HG03432 (cell line): Measurements from ENCODE around the gene GPATCH8.
"Not testable (repeated sequence)": the region's sequence is repeated elsewhere in the genome, so short reads cannot be mapped to it uniquely, and the experiment has no call there.

Source experiments
- ATAC-seq: cut with Tn5 transposase; IDR thresholded peaks from one replicate; pipeline ENCODE4 v1.9.1; 2021; ENCODE audit warnings: mild to moderate bottlenecking, moderate library complexity; ENCODE audit not compliant: unreplicated experiment

Gene GPATCH8

DNA sequence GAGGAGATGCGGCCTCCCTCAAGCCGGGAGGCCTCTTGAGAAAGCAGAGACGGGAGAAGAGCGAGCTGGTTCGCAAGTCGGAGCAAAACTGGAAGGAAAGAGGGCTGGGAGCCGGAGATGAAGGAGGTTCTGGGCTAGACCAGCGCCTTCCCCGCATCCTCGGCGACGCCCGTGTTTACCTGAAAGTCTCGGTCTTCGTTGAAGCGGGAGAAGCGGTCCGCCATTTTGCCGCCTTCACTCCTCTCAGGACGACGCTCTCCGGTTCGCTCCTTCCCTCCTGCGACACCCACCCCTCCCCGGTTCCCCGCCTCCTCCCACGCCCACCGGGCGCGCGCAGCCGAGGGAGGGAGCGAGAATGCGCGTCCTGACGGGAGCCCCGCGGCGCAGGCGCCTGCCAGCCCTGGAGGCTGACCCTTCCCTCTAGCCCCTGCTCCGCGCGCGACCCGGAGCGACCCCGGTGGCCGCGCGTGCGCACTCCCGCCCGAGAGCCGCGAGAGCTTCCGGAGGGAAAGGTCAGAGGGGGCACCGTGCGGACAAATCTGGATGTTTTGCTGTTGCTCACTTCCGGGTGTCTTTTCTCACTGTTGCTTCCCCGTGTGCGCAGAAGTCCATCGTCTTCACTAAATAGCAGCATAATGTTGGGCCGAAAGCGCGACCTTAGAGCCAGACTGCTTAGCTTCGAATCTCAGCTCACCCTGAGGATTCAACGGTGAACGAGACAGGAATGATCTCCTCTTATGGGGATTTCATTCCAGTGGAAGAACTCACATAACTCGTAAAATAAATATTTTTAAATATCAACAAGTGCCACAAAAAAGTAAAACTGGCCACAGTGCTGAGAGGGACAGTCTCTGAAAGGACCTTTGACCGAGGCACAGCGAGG is at the start of gene GPATCH8:
Gene GPATCH8 (minus strand): TSS at position 260 of the 883 bp plus-strand sequence. CDS start 36 bp downstream, at position 224.
- ATAC-seq: peak; percentile 91

DNA sequence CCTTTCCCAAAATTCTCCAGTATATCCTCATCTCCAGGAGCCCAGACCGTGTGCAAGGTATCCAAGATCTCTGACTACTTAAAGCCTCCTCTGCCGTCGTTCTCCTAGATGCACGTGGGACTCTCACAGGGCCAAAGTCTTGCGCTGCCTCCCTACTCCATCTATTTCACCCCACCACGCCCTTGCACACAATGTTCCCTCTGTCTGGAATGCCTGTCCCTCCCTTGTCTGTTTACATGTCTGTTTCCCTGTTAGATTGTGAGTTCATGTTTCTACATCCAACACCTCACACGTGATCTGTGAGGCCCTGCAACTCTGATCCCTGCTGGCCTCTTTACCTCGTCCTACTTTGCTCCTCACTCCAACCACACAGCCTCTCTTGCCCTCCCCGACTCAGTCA is 49.2 kb upstream of the GPATCH8 start:
- no peak for ATAC-seq

DNA sequence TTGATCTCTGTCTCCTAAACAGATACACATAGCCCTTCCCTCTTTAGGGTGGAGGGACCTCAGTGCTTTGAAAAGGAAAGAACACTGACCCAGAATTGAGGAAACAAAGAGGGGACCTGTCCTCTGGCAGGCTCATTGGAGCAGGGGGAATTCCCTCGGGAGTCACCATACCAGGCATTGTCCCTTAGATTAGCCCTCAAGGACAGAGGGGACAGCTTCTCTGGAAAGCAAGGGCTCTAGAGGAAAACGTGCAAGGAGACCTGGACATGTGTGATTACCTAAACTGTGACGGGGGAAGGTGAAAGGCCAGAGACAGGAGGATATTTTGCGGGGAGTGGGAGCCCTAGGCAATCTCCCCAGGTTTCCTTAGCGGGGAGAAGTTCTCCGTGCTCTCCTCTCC is 46.5 kb upstream of the GPATCH8 start:
- no peak for ATAC-seq

DNA sequence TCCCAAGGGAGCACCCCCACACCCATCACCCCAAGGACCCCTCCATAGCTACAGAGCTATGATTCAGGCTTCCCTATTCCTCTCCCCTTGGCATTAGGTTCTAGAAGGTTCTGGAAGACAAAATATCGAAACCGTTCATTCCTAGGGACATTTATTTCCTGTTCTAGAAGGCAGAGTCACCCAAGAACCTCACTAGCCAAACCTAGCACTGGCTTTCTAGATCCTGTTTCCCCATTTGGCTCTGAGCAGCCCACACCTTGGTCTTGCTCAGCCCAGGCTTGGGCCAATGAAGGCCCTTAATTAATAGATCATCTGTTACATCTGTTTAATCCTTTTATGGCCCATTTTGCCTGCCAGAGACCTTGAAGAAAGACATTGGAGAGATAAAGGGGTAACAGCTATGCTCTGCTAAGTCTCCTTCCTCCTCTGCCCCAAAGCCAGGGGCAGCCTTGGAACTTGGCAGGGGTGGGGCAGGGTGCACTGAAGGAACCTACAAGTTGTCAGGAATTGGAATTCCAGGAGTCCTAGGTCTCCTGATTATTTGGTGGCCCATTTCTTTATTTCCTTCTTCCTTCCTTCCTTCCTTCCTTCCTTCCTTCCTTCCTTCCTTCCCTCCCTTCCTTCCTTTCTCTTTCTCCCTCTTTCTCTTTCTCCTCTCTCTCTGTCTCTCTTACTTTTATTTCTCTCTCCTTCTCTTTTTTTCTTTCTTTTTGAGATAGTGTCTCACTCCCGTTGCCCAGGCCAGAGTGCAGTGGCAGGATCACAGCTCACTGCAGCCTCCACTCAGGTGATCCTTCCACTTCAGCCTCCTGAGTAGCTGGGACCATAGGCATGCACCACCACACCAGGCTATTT is 45.4 kb upstream of the GPATCH8 start:
- no peak for ATAC-seq

DNA sequence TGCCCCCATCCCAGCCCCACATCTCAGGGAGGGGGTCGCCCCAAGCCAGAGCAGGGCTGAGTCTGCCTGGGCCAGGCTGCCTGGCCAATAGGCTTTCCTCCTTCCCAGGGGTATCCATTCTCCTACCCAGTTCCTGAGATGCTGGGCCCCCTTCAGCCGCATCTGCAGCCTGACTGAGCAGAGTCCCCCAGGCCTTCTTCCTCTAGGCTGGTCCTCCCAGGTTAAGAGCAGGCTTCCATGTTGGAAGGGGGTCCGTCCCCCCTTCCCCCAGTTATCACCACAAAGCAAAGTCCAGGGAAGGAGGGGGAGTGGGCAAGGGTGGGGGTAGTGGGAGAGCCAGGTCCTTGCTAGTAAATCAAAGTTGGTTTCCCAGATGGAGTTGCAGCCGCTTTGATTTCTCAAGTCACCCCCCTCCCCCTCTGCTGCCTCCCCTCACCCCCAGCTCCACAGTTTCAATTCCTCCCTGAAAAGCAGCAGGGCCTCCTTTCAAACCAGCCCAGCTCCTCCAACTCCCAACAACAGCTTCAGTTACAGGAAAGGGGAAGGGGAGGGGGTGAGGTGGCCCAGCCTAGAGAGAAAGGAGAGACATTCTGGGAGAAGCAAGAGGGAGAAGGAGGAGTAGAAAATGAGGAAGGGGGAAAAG is 44.5 kb upstream of the GPATCH8 start:
- no peak for ATAC-seq

DNA sequence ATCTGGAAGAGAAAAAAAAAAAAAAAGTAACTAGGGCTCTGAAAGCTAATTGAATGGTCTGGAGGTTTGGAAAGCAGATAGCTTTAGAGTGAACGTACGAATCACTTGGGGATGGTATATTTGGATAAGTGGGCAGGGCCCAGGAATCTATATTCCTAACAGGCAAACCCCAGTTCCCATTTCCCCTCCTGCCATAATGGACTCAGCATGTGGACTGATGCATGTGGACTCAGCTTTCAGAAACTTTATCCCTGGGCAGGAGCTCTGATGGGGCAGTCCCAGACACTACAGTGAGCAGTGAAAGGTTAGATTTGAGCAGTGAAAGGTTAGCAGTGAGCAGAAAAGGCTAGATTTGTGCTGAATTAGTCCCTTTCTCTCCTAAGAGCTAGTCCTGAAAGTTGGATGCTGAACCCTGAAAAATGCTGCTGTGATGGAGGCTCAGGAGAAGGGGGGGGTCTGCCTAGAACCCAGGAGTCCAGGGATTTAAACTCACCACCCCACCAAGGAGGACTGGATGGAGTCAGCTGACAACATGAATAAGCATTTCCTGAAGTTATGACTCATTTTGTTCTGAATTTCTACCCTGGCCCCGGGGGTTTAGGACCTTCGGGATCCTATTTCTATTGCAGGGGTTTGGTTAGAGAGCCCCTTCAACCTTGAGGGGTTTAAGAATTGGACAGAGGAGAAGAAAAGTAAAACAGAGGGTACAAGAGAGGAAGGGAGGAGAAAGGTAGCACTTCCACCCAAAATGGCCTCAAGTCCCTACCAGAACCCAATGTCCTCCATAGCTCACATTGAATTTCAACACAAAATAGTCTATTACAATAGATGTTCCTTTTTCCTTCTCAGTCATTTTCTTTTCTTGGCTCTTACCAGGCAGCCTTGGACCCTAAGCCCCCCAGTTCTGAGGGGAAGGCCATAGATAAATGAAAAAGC is 43.7 kb upstream of the GPATCH8 start:
- no peak for ATAC-seq

DNA sequence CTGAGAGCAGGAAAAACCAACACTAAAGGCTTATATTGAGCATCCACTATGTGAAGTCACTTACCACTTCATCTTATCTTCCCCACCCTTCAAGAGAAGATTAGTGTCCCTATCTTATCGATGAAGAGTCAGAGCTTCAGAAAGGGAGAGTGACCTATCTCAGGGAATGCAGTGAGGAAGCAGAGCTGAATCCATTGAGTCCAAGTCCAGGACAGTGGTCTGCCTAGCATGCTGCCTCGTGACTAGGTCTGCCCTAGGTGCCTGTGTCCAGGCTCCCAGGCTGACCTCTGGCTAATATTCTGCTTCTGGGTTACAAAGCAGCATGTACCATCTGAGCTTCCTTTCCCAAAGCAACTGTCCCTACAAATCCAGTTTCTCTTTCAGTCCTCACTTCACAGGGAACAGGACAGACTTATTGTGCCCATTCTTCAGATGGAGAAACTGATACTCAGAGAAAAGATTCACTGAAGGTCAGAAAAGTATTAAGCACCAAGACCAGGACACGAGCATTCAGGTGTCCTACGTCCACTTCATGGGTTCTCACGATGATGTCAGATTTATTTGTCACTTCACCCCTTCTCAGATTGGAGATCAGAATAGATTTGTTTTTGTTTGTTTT is 40.8 kb upstream of the GPATCH8 start:
- no peak for ATAC-seq

DNA sequence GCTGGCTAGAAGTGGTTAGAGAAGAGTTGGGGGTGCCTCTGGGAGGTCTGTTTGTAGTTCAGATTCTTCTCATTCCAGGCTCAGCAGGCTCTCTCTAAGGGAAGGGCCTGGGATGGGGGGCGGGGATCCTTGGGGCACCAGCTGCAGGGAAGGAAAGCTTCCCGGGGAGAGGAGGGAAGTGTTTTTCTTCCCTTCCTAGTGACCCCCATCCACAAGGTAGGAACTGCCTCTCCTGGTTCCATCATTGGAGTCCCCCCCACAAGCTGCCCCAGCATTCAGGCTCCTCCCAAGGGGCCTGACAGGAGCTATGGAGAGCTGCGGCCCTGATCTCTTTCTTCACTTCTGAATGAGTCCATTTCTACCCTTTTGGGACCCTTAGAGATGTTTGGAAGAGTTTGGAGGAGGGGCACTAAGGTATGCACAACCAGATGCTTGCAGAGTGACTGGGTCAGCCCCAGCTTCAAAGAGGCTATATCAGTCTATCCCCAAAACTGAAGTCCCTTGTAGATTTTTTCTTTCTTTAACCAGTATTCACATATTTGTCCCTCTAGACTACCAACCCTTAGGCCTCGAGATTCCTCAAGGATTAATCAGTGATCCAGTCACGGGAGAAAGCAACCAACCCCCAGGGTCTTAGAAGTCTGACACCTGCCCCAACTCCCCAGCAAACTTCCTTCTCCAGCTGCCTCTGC is 40.2 kb upstream of the GPATCH8 start:
- no peak for ATAC-seq

DNA sequence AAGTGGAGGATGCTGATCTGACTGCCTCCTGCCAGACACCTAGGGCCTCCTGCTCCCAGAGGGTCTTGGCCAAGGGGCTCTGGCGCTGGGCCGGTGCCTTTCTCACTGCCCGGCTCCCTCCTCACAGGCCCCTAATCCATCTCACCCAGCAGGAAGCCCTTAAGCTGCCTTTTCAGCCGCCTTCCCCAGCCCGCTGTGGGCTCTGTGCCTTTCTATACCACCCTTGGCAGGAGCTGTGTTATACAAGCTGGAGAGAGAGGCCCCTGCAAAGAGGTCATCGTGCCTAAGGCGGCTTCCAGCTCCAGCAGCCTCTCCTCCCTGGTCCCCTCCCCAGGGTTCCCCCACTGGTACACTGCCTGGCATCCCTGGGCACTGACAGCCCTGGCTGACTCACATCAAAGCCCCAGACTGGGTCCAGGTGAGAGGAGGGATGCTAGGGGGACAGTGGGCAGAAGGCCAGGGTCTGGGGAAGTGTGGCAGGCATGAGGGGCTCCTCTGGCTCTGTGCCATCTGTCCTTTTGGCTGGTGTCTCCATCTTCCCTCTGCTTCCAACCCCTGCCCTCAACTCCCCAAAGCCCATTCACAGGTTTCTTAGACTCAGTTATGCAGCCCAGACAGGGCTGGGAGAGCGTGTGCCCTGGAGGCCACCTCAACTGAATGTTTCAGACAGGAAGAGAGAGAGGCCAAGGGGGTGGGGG is 38.8 kb upstream of the GPATCH8 start:
- no peak for ATAC-seq

DNA sequence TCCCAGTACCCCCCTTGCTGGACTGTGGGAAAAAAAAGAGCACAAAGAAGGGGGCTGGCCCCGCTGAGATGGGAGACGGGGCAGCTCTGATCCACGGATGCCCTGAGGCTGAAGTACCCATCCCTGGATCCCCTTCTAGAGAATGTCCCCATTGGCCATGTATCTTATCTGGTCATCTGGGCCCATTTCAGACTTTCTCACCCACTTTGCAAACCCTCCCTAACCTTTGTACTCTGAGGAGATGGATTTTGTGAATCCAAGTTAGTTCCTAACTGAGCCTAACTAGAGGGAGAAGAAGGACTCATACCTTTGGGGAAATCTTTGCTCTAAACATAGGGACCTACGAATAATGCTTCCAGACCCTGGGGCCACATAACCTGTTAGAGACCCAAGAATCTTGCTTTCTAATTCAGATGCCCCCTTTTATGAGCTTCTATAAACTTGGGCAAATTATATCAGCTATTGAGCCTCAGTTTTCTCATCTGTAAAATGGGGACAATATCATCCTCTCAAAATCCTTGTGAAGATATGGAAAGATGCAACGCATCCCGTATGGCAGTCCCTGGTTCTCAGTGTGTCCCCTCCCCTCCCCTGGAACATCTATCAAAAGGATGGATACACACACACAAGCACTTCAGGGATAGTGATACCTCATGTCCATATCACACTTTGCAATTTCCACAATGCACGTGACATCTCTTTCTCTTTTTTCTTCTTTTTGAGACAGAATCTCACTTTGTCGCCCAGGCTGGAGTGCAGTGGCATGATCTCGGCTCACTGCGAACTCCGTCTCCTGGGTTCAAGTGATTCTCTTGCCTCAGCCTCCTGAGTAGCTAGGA is 37.3 kb upstream of the GPATCH8 start:
- ATAC-seq: no peak

DNA sequence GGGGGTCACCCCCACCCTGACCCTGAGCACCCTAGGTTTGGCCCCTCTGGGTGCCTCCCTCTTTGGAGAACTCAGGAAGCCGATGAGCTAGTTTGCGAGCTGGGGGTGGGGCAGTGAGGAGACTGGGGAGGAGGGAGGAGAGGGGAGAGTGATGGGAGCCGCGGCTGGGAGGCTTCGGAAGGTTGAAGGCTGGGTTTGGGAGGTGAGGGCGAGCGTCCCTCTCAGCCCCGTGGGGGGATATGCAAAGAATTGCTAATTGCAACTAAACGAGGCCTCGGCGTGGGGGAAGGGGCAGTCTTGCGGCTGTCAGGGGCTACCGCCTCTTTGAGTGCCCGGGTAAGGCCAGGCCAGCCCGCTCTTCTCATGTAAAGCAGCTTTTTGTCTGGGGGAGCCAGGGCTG is 36.5 kb upstream of the GPATCH8 start:
- ATAC-seq: no peak

DNA sequence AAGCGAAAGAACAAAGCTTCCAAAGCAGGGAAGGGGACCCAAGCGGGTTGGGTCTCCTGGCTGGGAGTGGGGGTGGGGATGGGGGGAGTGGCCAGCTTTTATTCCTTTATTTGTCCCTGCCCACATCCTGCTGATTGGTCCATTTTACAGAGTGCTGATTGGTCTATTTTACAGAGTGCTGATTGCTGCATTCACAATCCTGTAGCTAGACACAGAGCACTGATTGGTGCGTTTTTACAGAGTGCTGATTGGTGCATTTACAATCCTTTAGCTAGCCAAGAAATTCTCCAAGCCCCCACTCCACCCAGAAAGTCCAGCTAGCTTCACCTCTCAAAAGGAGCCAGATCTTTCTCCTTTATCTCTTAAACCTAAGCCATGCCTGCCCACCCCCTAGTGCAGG is 34.7 kb upstream of the GPATCH8 start:
- ATAC-seq: not testable (repeated sequence)

DNA sequence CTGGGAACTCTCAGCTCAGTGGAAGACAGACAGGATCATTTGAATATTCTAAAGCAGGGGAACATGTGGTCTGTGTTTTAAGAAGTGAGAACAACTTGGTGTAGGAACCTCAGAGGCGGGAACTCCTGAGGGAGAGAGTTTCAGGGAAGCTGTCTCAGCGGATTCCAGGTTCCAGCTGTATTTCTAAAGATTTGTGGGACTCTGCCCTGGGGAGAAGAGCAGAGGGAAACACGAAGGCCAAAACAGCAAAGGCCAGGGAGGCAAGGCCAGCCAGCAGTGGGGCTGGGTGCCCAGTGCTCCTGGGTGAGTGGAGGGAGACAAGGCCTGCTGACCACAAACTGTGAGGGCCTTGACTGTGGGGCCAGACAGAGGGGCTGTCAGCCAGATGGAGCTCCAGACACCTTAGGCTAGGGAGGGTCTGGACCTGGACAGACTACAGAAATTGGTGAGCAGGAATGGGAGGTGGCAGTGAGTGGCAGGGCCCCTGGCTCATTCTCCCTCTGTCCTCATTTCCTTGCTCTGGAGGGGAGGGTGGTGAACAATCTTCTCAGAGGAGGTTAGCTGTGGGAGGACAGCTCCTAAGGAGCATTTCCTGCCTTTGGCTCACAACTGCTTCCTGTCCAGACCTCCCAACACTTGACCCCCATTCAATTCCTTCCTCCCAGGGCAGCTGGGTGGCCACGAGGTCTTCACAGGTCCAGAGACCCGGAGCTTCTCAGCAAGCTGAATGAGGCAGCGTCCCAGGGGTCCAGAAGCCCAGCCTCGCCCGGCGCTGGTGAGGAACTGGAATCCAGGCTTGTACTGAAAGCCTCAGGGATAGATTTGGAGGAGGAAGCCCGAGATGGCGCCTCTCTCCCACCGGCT is 33.1 kb upstream of the GPATCH8 start:
- no peak for ATAC-seq

DNA sequence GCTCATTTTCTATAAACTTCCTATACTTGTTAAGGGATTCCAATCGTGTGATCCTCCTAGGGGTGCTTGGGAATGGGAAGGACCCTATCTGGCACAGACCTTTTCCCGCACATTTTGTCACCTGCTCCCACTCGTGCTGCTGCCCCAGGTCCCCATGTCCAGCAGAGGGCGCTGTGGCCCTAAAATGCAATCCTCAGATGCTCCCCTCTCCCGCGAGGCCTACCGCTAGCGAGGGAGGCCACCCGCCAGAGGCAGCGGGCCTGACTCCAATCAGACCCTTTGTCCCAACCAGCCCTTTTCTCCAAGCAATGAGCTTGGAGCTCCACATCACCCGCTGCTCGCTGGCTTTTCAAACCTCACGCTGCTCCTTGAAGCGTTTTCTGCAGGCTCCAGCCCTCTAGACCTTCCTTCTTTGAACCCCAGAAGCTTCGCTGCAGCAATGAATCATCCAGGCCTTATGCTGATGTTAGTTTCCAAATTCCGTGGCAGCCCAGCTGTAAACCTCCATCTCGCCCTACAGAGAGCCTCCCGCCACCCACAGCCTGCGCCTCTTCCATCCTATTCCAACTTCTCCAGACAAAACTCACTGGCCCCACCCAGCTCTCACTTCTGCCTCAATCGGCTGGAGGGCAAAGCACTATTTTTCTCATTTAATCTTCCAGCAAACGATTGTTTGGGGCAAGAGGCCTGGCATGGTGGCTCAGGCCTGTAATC is 30.5 kb upstream of the GPATCH8 start:
- ATAC-seq: no peak

DNA sequence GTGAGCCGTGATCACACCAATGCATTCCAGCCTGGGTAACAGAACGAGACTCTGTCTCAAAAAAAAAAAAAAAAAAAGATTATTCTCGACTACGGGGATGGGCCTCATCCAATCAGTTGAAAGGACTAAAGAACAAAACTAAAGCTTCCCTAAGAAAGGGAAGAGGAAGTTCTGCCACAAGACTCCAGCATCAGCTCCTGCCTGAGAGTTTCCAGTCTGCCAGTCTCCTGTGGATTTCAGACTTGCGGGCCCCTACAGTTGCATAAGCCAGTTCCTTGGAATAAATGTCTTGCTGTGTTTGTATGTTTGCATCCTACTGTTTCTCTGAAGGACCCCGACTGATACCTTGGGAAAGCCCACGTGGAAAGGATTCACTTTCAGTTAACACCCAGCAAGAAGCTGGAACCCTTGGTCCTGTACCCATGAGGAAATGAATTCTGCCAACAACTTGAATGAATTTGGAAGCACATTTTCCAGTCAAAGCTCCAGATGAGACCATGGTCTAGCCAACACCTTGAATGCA is 27.8 kb upstream of the GPATCH8 start:
- no peak for ATAC-seq

DNA sequence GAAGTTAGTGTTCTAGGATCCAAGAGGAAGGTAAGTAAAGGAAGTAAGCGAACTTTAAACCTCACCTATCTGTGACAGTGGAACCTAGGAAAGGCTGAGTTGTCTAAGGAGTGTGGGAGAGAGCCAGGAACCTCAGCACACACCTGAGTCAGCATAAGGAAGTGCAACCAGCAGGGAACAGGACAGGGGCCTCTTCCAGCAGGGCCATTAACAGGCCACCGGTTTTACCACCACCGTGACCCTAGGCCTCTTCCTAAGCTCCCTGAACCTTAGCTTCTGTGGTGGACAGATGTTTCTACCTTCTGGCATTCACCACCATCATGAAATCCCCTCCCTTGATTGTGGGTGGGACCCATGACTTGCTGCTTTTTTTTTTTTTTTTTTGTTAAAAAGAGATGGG is 26.7 kb upstream of the GPATCH8 start:
- ATAC-seq: no peak
